Stomach (tissue), 4 donors: ENCODE measurements around the gene ZNF41.

Experiments
- POLR2A ChIP-seq, 4 donors: fragments of 450-650 bp; IDR thresholded peaks; one replicate each; pipeline ENCODE4 v1.6.1; 2016; ENCODE audit warnings: antibody characterized with exemption in 4 of 4, control low read depth in 2 of 4, mild to moderate bottlenecking in 1 of 4, moderate library complexity in 1 of 4
- POLR2AphosphoS5 ChIP-seq, 3 donors: sonication (generic); formaldehyde crosslinking; IDR thresholded peaks; one replicate each; pipeline ENCODE4 v1.6.1; 2016; ENCODE audit warnings: antibody characterized with exemption in 3 of 3
- TF ChIP-seq, protein P1 (sequence below), 7 experiments: fragments of 450-650 bp in 4 of 7; fragments of 200-600 bp in 3 of 7; sonication (generic) in 3 of 7; IDR thresholded peaks; one replicate each; pipeline ENCODE4 v1.5.1; 2016 to 2019; ENCODE audit warnings: antibody characterized with exemption in 7 of 7, control low read depth in 2 of 7, mild to moderate bottlenecking in 1 of 7

- TF ChIP-seq, protein P1, sequence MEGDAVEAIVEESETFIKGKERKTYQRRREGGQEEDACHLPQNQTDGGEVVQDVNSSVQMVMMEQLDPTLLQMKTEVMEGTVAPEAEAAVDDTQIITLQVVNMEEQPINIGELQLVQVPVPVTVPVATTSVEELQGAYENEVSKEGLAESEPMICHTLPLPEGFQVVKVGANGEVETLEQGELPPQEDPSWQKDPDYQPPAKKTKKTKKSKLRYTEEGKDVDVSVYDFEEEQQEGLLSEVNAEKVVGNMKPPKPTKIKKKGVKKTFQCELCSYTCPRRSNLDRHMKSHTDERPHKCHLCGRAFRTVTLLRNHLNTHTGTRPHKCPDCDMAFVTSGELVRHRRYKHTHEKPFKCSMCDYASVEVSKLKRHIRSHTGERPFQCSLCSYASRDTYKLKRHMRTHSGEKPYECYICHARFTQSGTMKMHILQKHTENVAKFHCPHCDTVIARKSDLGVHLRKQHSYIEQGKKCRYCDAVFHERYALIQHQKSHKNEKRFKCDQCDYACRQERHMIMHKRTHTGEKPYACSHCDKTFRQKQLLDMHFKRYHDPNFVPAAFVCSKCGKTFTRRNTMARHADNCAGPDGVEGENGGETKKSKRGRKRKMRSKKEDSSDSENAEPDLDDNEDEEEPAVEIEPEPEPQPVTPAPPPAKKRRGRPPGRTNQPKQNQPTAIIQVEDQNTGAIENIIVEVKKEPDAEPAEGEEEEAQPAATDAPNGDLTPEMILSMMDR (IDR thresholded peaks at IDR 0.05), result no peak
- TF ChIP-seq POLR2A (IDR thresholded peaks at IDR 0.05), result no peak
- TF ChIP-seq POLR2AphosphoS5 (IDR thresholded peaks at IDR 0.05), result no peak
Measured at GRCh38 chrX:47447607-47448006, 35.4 kb downstream of the ZNF41 start.
